Fibroblast of the aortic adventitia (primary cell): ENCODE measurements around the gene CARTPT. TPM values are rescaled to one million over a fixed set of nuclear protein-coding genes. Genes with fewer than 3 reads are reported as not detected.

ENCODE experiments used
- DNase-seq: peaks from one replicate; pipeline ENCODE4 v3.0.0-alpha.2; 2010; ENCODE audit warnings: low read depth
- H3K4me3 ChIP-seq: 2 replicates; pipeline ENCODE4 v1.5.1; 2011; ENCODE audit warnings: low read depth, mild to moderate bottlenecking, control low read depth, low read length, moderate library complexity
- total RNA-seq: library from RNA; depleted of rRNA; stranded (reverse); fragments of >200 nt; gene quantifications from 2 replicates; pipeline ENCODE4 v1.2.3, GENCODE V29; 2012; ENCODE audit warnings: low replicate concordance
- TF ChIP-seq, protein P1 (sequence below): IDR thresholded peaks from 2 replicates; pipeline ENCODE4 v1.5.1; 2011; ENCODE audit warnings: mild to moderate bottlenecking, low read length, control low read depth, inconsistent platforms; ENCODE audit not compliant: insufficient read depth

CARTPT gene
- not detected in 2 replicates for total RNA-seq

DNA sequence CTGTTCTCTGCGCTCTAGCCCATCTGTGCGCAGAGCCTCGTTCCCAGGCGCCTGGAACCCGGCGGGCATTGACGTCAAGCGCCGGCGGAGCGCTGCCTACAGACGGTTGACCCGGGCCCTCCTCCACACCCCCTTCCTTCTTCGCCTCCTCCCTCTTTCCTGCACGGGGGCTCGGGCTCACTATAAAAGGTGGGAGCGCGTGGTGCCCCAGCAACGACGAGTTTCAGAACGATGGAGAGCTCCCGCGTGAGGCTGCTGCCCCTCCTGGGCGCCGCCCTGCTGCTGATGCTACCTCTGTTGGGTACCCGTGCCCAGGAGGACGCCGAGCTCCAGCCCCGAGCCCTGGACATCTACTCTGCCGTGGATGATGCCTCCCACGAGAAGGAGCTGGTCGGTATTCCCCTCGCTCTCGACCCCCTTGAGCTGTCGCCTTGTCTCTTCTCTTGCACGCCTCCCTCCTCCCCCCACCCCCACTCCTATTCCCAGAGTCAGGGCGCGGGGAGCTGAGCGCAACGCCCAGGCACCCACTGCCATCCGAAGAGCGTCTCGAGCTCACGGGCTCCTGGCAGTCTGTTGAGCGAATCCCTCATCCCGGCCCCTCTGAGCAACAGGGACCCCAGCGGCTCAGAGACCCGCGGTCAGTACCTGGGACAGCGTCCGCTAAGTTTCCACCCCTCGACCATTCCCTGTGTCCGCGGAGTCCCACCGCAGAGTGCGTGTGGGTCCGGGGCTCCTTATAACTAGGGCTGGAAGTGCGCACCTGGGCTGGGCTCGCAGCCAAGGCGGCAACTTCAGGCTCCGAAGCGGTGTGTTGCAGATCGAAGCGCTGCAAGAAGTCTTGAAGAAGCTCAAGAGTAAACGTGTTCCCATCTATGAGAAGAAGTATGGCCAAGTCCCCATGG, at the start of gene CARTPT:
Gene CARTPT, plus strand, starts transcription at position 213 of the 902 bp plus-strand sequence. Its CDS starts 19 bp downstream, at position 232.
- TF ChIP-seq, protein P1, sequence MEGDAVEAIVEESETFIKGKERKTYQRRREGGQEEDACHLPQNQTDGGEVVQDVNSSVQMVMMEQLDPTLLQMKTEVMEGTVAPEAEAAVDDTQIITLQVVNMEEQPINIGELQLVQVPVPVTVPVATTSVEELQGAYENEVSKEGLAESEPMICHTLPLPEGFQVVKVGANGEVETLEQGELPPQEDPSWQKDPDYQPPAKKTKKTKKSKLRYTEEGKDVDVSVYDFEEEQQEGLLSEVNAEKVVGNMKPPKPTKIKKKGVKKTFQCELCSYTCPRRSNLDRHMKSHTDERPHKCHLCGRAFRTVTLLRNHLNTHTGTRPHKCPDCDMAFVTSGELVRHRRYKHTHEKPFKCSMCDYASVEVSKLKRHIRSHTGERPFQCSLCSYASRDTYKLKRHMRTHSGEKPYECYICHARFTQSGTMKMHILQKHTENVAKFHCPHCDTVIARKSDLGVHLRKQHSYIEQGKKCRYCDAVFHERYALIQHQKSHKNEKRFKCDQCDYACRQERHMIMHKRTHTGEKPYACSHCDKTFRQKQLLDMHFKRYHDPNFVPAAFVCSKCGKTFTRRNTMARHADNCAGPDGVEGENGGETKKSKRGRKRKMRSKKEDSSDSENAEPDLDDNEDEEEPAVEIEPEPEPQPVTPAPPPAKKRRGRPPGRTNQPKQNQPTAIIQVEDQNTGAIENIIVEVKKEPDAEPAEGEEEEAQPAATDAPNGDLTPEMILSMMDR, result no peak
- DNase-seq, result no peak
- H3K4me3 ChIP-seq, result no peak within 1 kb of the TSS

DNA sequence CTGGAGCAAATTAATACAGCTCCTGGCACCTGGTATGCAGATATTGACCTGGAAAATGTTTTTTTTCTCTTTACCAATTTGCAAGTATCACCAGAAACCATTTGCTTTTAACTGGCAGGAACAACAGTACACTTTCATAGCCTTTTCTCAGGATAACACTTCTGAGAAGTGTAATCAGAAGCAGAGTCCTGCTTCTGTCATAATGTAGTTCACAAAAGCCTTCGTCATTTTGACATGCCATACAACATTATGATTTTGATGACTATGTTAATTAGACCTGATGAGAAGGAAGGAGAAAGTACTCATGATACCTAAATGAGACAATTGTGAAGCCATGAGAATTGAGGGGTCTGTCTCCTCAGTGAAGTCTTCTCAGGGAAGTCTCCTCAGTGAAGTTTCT, 41.1 kb upstream of the CARTPT start:
- DNase-seq, result no peak
- TF ChIP-seq, protein P1, result no peak
- H3K4me3 ChIP-seq, result no peak overlapping the region

DNA sequence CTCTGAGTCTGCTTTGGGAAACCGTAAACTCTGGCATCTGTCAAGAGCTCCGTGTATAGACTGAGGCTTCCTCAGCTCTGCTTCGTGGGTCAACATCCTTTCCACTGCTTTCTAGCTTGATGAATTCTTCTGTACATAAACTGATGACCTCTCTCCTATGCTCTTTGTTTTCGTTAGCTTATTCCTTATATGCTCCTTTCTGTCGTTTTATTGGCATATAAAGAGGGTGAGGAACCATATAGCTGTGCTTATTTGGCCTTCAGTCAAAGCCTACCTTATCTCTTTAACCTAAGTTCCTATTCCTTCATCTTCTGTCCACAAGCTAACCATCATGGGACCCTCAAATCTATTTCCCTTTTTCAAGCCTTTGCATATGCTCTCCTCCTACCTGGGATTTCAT, 39.4 kb upstream of the CARTPT start:
- DNase-seq, result no peak
- H3K4me3 ChIP-seq, result no peak overlapping the region
- TF ChIP-seq, protein P1, result no peak

DNA sequence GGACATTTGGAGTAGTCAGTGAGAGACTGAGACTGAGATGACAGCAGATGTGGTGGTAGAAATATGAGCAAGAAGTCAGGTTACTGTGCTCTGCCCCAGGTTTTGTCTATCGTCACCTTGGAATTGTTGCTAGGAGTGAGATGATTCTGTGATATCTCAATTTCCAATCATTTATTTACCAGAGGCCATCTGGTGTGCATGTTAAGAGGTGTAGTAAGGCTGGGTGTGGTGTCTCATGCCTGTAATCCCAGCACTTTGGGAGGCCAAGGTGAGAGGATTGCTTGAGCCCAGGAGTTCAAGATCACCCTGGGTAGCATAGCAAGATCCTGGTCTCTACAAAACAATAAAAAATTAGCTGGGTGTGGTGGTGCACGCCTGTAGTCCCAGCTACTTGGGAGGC, 38.6 kb upstream of the CARTPT start:
- DNase-seq, result no peak
- H3K4me3 ChIP-seq, result no peak overlapping the region
- TF ChIP-seq, protein P1, result no peak

DNA sequence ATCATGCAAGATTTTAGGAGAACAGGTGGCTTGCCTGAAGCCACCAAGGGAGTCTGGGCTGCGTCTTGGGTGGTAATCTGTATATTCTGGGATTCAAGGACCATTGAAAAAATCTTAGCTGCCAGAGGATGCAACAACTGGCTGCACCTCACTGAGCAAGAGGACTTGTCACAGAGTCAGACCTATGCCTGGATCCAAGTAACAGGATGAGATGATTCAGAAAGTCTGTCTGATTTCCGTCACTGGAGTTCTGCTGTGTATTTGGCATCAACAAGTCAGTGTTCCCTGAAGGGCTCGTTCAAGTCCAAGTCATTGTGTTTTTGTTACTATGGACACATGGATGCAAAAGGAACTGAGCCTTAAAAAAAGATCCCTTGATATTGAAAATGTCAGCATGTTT, 37.8 kb upstream of the CARTPT start:
- no peak overlapping the region for H3K4me3 ChIP-seq
- DNase-seq, result peak; percentile 27
- TF ChIP-seq, protein P1, result no peak

DNA sequence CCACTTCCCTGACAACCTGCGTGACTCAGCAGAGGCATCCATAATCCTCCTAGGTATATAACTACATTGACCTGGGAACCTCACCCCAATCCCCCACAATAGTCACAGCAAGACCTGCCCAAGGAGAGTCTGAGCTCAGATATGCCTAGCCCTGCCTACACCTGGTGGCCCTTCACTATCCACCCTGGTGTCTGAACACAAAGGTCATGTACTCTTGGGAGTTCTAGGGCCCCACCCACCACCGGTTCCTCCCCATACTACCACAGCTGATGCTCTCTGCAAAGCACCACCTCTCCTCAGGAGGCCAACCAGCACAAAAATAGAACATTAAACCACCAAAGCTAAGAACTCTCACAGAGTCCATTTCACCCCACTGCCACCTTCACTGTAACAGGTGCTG, 34.8 kb upstream of the CARTPT start:
- no peak for DNase-seq
- H3K4me3 ChIP-seq, result no peak overlapping the region
- TF ChIP-seq, protein P1, result no peak
